NT2/D1 (cell line): ENCODE data around the gene CCDC116.
"Not testable (repeated sequence)": the region's sequence is repeated elsewhere in the genome, so short reads cannot be mapped to it uniquely, and the experiment has no call there.

Source experiments
- DNase-seq: peaks from one replicate; pipeline ENCODE4 v3.0.0-alpha.2; 2011; ENCODE audit warnings: low read depth, low spot score
- H3K27me3 ChIP-seq: 2 replicates; pipeline ENCODE4 v1.6.0; 2011; ENCODE audit warnings: mild to moderate bottlenecking; ENCODE audit not compliant: insufficient read length, insufficient read depth
- H3K36me3 ChIP-seq: 2 replicates; pipeline ENCODE4 v1.6.1; 2011; ENCODE audit warnings: mild to moderate bottlenecking, low read length, mixed read lengths; ENCODE audit not compliant: insufficient read depth, insufficient read length
- H3K4me1 ChIP-seq: 2 replicates; pipeline ENCODE4 v1.5.1; 2011; ENCODE audit not compliant: insufficient read depth, insufficient read length
- H3K4me3 ChIP-seq: 2 replicates; pipeline ENCODE4 v1.5.1; 2011; ENCODE audit warnings: low read depth; ENCODE audit not compliant: insufficient read length
- H3K9ac ChIP-seq: 2 replicates; pipeline ENCODE4 v1.6.0; 2011; ENCODE audit warnings: low read depth; ENCODE audit not compliant: insufficient read length
- H3K9me3 ChIP-seq: 2 replicates; pipeline ENCODE4 v1.5.1; 2011; ENCODE audit warnings: mild to moderate bottlenecking, low read length; ENCODE audit not compliant: insufficient read depth
- SUZ12 ChIP-seq: IDR thresholded peaks from 2 replicates; pipeline ENCODE4 v1.6.1; 2011; ENCODE audit not compliant: insufficient read length, insufficient read depth; ENCODE audit errors: extremely low read depth
- YY1 ChIP-seq: IDR thresholded peaks from 2 replicates; pipeline ENCODE4 v1.6.1; 2011; ENCODE audit not compliant: insufficient read length, insufficient read depth
- ZNF274 ChIP-seq: IDR thresholded peaks from 2 replicates; pipeline ENCODE4 v1.6.1; 2011; ENCODE audit warnings: mild to moderate bottlenecking, low read depth, low read length

Gene CCDC116

DNA sequence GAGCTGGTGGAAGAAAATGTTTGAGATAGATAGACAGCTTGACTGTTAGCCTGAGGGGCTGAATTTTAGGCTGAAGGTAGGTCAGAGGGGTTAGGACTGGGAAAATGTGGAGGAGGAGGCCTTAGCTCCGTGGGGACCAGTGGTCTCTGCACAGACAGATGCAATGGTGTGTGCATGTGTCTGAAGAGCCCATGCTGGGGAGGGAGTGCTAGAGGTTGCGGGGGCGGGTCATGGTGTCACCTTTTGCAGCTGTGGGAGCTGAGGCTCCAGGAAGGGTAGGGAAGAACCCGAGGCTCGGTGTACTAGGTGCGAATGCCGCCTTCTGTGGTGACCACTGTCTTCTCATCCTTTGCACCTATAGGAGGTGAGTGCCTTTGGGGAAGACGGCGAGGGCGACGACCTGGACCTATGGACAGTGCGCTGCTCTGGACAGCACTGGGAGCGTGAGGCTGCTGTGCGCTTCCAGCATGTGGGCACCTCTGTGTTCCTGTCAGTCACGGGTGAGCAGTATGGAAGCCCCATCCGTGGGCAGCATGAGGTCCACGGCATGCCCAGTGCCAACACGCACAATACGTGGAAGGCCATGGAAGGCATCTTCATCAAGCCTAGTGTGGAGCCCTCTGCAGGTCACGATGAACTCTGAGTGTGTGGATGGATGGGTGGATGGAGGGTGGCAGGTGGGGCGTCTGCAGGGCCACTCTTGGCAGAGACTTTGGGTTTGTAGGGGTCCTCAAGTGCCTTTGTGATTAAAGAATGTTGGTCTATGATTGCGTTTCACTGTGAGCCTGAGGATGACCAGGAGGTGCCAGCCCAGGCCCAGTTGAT, 11.2 kb downstream of the CCDC116 start:
- H3K36me3 ChIP-seq: peaks cover 18% of the 10 kb centered on the region
- peaks cover 9% of the 10 kb centered on the region for H3K4me1 ChIP-seq
- H3K4me3 ChIP-seq: peak overlapping the region; percentile 84
- no peak for DNase-seq
- H3K27me3 ChIP-seq: no peaks in the 10 kb centered on the region
- no peaks in the 10 kb centered on the region for H3K9me3 ChIP-seq
- H3K9ac ChIP-seq: no peak overlapping the region
- TF ChIP-seq SUZ12 (no peak), ZNF274 (no peak), YY1 (no peak)

DNA sequence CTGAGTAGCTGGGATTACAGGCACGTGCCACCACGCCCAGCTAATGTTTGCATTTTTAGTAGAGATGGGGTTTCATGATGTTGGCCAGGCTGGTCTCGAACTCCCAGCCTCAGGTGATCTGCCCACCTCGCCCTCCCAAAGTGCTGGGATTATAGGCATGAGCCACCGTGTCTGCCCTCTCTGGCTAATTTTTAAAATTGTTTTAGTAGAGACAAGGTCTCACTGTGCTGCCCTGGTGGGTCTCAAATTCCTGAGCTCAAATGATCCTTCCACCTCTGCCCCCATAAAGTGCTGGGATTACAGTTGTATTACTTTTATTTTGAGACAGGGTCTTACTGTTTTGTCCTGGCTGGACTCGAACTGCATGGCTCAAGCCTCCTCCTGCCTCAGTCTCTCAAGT, 13.0 kb downstream of the CCDC116 start:
- H3K36me3 ChIP-seq: peaks cover 21% of the 10 kb centered on the region
- H3K4me3 ChIP-seq, H3K4me1 ChIP-seq, H3K9ac ChIP-seq, H3K27me3 ChIP-seq, DNase-seq, H3K9me3 ChIP-seq: not testable (repeated sequence)

DNA sequence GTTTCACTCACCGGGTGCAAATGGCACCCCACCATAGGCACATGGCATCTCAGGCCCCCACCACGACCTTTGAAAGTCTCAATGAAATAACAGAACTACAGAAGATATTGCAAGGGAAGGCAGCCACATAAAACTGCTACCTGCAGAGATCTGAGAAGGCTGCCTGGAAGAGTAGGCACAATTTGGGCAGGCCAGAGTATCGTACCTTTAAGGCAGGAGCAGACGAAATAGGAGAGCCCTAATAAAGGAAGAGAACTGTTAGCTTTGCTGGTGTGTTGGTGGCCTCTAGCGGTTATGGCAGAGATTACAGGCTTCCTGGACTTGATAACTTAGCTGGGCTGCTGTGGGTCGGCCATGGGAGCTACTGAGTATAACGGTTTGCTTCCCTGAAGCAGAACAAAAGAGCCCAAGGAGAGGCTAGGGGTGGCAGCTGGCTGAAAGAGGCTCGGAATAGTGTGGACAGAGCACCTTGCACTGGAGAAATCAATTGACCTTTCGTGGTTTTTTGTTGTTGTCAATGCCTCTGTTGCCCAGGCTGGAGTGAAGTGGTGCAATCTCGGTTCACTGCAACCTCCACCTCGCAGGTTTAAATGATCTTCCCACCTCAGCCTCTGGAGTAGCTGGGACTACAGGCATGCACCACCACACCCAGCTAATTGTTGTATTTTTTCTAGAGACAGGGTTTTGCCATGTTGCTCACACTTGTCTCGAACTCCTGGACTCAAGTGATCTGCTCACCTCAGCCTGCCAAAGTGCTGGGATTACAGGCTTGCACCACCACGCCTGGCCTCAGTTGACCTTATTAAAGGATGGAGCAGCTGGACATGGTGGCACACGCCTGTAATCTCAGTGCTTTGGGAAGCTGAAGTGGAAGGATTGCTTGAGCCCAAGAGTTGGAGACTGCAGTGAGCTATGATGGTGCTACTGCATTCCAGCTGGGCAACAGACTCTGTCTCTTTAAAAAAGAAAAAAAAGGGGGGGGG, 14.3 kb downstream of the CCDC116 start:
- Histone ChIP-seq H3K27me3 (no peaks in the 10 kb centered on the region), H3K4me3 (no peak overlapping the region), H3K9me3 (no peaks in the 10 kb centered on the region), H3K36me3 (peaks cover 21% of the 10 kb centered on the region), H3K4me1 (peaks cover 8% of the 10 kb centered on the region), H3K9ac (no peak overlapping the region)
- no peak for DNase-seq
- TF ChIP-seq YY1 (no peak), SUZ12 (no peak), ZNF274 (no peak)

DNA sequence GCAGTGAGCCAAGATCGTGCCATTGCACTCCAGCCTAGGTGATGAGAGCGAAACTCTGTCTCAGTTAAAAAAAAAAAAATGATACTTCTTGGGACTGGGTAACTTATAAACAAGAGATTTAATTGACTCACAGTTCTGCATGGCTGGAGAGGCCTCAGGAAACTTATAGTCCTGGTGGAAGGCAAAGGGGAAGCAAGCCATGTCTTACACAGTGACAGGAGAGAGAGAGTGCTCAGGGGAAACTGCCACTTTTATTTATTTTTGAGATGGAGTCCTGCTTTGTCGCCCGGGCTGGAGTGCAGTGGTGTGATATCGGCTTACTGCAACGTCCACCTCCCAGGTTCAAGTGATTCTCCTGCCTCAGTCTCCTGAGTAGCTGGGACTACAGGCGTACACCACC, 17.7 kb downstream of the CCDC116 start:
- Histone ChIP-seq H3K4me1 (peaks cover 3% of the 10 kb centered on the region), H3K9ac (no peak overlapping the region), H3K9me3 (no peaks in the 10 kb centered on the region), H3K36me3 (peaks cover 28% of the 10 kb centered on the region), H3K27me3 (no peaks in the 10 kb centered on the region), H3K4me3 (no peak overlapping the region)
- no peak for DNase-seq
- no peak for TF ChIP-seq YY1
- TF ChIP-seq ZNF274: no peak
- TF ChIP-seq SUZ12: no peak

DNA sequence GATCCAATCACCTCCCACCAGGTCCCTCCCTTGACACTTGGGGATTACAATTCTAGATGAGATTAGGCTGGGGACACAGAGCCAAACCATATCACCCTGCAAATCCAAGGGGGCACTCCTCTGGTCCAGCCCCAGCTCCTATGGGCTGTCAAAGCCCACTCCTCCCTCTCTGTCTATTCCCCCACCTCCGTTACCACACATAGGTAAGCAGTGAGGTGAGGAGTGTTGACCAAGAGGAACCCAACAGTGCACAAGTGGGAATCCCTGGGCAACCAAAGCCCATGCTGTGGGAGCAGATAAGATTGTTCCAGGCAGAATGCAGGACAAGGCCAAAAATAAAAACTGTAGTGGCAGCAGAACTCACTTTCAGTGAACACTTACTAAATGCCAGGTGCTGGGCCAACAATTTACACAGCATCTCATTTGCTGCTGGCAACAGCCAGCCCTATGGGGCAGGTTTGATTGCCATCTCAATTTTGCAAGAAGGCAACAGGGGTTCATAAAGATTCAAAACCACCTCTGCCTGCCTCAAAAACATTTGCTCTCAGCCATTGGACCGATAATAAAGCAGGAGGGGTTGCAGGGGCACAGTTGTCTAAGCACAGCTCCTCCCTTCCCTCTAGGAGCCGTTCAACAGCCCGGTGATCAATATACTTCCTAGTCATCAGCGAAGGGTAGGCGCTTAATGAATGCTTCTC, 18.4 kb downstream of the CCDC116 start:
- Histone ChIP-seq H3K27me3 (no peaks in the 10 kb centered on the region), H3K4me3 (peak overlapping the region; percentile 76), H3K36me3 (peaks cover 28% of the 10 kb centered on the region), H3K4me1 (peaks cover 3% of the 10 kb centered on the region), H3K9me3 (no peaks in the 10 kb centered on the region), H3K9ac (peak overlapping the region; percentile 74)
- no peak for DNase-seq
- TF ChIP-seq ZNF274 (no peak), SUZ12 (no peak), YY1 (no peak)

DNA sequence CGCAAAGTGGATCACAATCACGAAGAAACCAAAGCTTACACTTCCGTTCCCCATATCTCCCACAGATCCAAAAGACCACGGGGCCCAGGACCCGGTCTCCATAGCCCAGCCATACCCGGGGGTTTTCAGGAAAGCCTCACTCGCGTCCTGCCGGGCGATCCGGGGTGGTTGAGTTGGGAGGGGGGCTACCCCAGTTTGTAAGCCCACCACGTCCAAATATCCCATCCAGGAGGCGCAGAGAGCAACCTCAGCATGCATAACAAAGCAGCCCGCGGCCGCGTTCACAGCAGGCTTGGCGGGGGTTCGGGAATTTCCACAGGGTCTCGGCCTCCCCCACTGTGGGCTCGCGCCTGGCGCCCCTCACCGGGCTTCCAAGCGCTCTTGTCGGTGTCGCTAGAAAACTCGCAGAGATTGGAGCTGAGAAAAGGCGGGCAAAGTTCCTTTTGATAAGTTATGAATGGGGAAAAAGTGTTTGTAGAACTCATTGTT, 19.0 kb downstream of the CCDC116 start:
- TF ChIP-seq SUZ12: no peak
- TF ChIP-seq ZNF274: no peak
- no peak for TF ChIP-seq YY1
- peak overlapping the region; percentile 76 for H3K4me3 ChIP-seq
- no peak for DNase-seq
- H3K27me3 ChIP-seq: no peaks in the 10 kb centered on the region
- H3K9ac ChIP-seq: peak overlapping the region; percentile 74
- no peaks in the 10 kb centered on the region for H3K9me3 ChIP-seq
- H3K4me1 ChIP-seq: peaks cover 3% of the 10 kb centered on the region
- peaks cover 25% of the 10 kb centered on the region for H3K36me3 ChIP-seq

DNA sequence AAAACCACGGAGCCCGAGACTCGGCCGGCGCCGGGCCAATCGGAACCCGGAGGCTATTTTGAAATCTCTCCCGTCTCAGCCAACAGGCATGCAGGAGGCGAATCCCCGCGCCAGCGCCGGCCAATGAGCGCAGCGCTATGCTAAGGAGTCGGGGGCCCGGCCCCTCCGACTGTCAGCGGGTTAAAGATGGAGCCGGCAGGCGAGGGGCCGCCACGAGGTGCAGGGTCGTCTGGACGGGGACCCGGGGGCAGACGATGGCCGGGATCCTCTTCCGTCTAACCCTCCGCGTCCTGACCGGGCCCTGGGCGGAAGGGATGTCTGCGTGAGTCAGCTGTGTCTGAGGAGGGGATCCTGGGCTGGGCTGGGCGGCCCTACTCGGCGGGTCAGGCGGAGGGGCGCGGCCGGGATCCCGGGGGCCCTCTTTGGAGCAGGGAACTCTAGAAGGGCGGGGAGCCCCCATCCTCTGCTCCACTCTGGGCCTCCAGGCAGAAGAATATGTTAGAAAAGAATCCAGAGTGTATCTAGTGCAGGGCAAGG, 19.5 kb downstream of the CCDC116 start:
- no peak for DNase-seq
- H3K4me1 ChIP-seq: peaks cover 7% of the 10 kb centered on the region
- H3K4me3 ChIP-seq: peak overlapping the region; percentile 76
- peaks cover 24% of the 10 kb centered on the region for H3K36me3 ChIP-seq
- no peaks in the 10 kb centered on the region for H3K27me3 ChIP-seq
- peak overlapping the region; percentile 88 for H3K9ac ChIP-seq
- TF ChIP-seq YY1 (no peak), SUZ12 (no peak), ZNF274 (no peak)
- H3K9me3 ChIP-seq: no peaks in the 10 kb centered on the region
